ENCODE results near the gene SST. TPM values are rescaled to one million over a fixed set of nuclear protein-coding genes. Genes with fewer than 3 reads are reported as not detected.

The SST gene
- total and polyA plus RNA-seq, 8 donors, result 91.5 to 13,953 (median 211) TPM

DNA sequence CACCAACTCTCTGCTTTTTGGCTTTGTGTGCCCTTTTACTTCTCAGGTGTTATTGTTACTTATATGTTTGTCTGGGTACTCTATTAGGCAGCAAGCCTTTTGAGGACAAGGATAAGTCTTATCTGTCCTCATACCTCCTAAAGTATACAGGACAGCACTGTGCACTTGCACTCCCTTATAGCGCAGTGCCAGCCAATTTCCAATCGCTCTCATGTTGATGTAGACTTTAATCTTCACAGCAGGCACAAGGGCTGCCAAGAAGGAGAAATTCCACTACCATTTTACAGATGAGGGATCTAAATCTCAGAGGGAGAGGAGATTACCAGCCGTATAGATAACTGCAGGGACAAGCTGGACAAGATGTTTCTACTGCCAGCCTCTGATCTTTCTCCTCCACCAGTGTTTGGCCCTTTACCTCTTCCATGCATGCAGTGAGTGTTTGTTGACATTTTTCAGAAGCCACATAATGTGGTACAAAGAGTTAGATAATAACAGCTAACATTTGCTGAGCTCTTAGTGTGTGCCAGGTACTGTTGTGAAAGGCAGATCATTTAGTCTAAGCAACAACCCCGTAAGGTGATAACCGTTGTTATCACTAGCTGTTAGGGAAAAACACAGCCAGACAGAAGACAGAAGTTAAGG is 30.1 kb downstream of the SST start:
- Histone ChIP-seq H3K27me3 (no peaks in the 10 kb centered on the region), H3K4me1 (no peaks in the 10 kb centered on the region), H3K9me3 (no peaks in the 10 kb centered on the region), H3K4me3 (no peak overlapping the region), H3K36me3 (no peaks in the 10 kb centered on the region), H3K27ac (no peak overlapping the region)
- intact Hi-C loops (cut with DNase I), result no loop called here
- ATAC-seq (peak in 2 of 4 donors; percentile 20 to 47), FAIRE-seq (no peak), DNase-seq (no peak)
- TF ChIP-seq, protein P1, sequence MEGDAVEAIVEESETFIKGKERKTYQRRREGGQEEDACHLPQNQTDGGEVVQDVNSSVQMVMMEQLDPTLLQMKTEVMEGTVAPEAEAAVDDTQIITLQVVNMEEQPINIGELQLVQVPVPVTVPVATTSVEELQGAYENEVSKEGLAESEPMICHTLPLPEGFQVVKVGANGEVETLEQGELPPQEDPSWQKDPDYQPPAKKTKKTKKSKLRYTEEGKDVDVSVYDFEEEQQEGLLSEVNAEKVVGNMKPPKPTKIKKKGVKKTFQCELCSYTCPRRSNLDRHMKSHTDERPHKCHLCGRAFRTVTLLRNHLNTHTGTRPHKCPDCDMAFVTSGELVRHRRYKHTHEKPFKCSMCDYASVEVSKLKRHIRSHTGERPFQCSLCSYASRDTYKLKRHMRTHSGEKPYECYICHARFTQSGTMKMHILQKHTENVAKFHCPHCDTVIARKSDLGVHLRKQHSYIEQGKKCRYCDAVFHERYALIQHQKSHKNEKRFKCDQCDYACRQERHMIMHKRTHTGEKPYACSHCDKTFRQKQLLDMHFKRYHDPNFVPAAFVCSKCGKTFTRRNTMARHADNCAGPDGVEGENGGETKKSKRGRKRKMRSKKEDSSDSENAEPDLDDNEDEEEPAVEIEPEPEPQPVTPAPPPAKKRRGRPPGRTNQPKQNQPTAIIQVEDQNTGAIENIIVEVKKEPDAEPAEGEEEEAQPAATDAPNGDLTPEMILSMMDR (IDR thresholded peaks at IDR 0.05), result no peak
- WGBS, 2 donors, result 26 to 30% methylated on average over 5 of the region's 5 CpGs

DNA sequence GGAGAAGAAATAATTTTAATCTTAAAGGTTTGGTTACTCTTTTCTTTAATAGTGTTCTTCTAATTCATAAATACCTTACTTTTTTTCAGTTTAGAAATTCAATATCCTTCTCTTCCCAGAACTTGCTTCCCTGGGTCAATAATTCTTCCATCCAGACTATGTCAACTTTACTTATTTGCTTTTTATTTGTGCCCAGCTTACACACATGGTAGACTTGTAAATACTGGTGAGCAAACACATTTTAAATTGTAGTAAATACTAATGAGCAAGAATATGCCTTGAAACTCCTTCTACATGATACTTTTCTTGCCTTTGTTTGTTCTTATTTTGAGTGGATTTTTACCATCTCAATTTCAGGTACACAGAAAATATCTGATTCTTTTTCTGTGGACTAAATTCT is 33.7 kb downstream of the SST start:
- Histone ChIP-seq H3K36me3 (no peaks in the 10 kb centered on the region), H3K4me3 (no peak overlapping the region), H3K27me3 (no peaks in the 10 kb centered on the region), H3K4me1 (no peaks in the 10 kb centered on the region), H3K9me3 (no peaks in the 10 kb centered on the region), H3K27ac (no peak overlapping the region)
- DNase-seq (no peak), FAIRE-seq (no peak), ATAC-seq (no peak)
- TF ChIP-seq, protein P1 (IDR thresholded peaks at IDR 0.05), result no peak
- intact Hi-C loops (cut with DNase I), result no loop called here

DNA sequence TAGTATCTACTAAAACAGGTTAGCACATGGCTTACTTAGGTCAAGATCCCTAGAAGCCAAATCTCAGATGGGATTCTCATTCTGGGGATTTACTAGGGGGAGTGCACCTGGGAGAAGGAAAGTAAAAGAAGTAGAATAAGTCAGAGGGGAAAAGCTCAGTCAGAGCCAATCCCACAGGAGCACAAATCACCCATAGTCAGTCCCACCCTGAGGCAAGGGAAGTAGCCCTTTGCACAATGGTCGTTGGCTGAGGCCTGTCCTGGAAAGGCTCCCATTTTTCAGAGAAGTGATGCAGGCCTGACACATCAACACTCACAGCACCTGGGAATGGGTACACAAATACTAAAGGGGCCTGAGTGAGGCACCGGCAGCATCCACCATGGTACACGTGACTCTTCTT is 39.8 kb downstream of the SST start:
- no peak for ATAC-seq
- Histone ChIP-seq H3K4me1 (no peaks in the 10 kb centered on the region), H3K27me3 (no peaks in the 10 kb centered on the region), H3K4me3 (no peak overlapping the region), H3K36me3 (no peaks in the 10 kb centered on the region), H3K9me3 (no peaks in the 10 kb centered on the region), H3K27ac (no peak overlapping the region)
- intact Hi-C loops (cut with DNase I), result no loop called here
- WGBS, 2 donors, result 72 to 81% methylated on average over 3 of the region's 3 CpGs
- TF ChIP-seq, protein P1 (IDR thresholded peaks at IDR 0.05), result no peak
- DNase-seq, result no peak
- no peak for FAIRE-seq

DNA sequence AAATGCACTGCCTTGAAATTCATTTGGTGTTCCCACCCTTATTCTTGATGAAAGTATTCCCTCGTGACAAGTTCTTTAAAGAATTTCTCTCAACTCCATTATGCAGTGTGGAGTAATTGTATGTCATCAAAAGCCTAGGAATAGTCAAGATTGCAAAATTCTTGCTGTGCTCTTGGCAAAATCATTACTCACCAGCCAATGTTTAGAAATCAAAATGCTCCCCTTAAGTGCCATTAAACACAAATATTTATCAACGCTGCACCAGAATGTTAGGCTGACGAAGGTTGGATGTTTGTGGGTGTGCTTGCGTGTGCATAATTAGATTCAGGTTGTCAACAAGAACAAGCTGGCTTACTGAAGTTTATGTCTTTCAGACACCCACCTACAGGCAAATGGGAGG is 40.5 kb downstream of the SST start:
- TF ChIP-seq, protein P1 (IDR thresholded peaks at IDR 0.05), result no peak
- no peaks in the 10 kb centered on the region for H3K4me1 ChIP-seq
- no peak overlapping the region for H3K27ac ChIP-seq
- intact Hi-C loops (cut with DNase I), result no loop called here
- H3K36me3 ChIP-seq, result no peaks in the 10 kb centered on the region
- H3K9me3 ChIP-seq, result no peaks in the 10 kb centered on the region
- no peak for DNase-seq
- H3K27me3 ChIP-seq, result no peaks in the 10 kb centered on the region
- no peak for ATAC-seq
- FAIRE-seq, result no peak
- 76 to 80% methylated on average over 4 of the region's 4 CpGs for WGBS, 2 donors
- H3K4me3 ChIP-seq, result no peak overlapping the region

DNA sequence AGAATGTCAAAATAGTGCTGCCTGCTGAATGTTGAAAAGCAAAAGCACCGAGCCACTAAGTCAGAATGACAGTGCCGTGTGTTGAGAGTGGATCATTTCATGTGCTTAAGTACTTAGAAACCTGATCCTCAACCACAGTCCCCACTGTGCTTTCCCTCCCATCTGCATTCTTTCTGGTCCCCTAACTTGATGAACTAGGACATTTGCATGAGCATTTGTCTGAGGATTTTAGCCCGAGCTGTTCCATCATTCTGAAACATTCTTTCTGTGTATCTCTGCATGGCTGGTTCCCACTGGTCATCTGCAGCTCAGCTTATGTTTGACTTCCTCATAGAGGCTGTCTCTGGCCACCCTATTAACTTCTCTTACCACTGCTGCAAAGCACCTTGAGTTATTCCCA is 42.0 kb downstream of the SST start:
- no peak for DNase-seq
- Histone ChIP-seq H3K4me3 (no peak overlapping the region), H3K27ac (no peak overlapping the region), H3K9me3 (no peaks in the 10 kb centered on the region), H3K27me3 (no peaks in the 10 kb centered on the region), H3K4me1 (no peaks in the 10 kb centered on the region), H3K36me3 (no peaks in the 10 kb centered on the region)
- ATAC-seq, result no peak
- 59 to 65% methylated on average over 3 of the region's 3 CpGs for WGBS, 2 donors
- intact Hi-C loops (cut with DNase I), result no loop called here
- TF ChIP-seq, protein P1 (IDR thresholded peaks at IDR 0.05), result no peak
- FAIRE-seq, result no peak
